ENCODE measurements around the gene C10orf143.

DNA sequence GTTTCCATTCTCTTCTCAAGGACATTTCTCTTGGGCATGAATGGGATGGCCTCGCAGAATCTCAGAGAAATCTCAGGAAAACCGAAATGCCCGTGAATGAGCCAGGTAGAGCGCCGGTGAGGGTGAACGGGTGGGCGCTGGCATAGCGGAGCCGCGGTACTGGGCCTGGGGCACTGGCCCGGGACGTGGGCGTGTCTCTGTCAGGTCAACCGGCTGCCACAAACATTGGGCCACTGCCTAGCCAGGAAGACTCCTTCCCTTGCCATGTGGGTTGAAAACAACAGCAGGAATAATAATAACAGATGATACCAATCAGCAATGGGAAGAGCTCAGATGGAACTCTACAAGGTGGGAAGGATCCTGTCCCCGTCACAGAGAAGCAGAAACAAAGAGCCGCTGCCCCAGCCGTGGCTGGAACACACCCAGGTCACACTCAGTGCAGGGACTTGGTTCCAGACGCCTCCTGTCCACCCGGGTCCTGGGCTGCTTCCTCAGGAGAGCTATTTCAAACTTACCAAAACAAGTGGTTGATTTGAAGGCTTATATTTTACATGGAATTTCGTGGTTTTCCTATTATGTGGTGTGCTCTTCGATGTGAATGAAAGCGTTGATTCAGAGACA, 95.4 kb downstream of the C10orf143 start:
- TF ChIP-seq POLR2A (IDR thresholded peaks at IDR 0.05): no peak
- TF ChIP-seq, protein P1, sequence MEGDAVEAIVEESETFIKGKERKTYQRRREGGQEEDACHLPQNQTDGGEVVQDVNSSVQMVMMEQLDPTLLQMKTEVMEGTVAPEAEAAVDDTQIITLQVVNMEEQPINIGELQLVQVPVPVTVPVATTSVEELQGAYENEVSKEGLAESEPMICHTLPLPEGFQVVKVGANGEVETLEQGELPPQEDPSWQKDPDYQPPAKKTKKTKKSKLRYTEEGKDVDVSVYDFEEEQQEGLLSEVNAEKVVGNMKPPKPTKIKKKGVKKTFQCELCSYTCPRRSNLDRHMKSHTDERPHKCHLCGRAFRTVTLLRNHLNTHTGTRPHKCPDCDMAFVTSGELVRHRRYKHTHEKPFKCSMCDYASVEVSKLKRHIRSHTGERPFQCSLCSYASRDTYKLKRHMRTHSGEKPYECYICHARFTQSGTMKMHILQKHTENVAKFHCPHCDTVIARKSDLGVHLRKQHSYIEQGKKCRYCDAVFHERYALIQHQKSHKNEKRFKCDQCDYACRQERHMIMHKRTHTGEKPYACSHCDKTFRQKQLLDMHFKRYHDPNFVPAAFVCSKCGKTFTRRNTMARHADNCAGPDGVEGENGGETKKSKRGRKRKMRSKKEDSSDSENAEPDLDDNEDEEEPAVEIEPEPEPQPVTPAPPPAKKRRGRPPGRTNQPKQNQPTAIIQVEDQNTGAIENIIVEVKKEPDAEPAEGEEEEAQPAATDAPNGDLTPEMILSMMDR (IDR thresholded peaks at IDR 0.05): no peak
